ENCODE measurements around the gene EPHA6. TPM values are rescaled to one million over a fixed set of nuclear protein-coding genes. Genes with fewer than 3 reads are reported as not detected.
"Not testable (repeated sequence)": the region's sequence is repeated elsewhere in the genome, so short reads cannot be mapped to it uniquely, and the experiment has no call there.

Gene EPHA6
- total RNA-seq, 1 donor from 2014 or later: 0.11 TPM

- H3K79me2 ChIP-seq (ENCODE audit: low read depth): no peaks in the 10 kb centered on the region
- H3K9me3 ChIP-seq (ENCODE audit: low read depth): no peaks in the 10 kb centered on the region
- H3K9me3 Mint-ChIP-seq: no peaks in the 10 kb centered on the region
- no peaks in the 10 kb centered on the region for H3K36me3 Mint-ChIP-seq
- no peak overlapping the region for H3K27ac ChIP-seq
- H3K4me3 ChIP-seq: no peak overlapping the region
- no peaks in the 10 kb centered on the region for H3K4me1 ChIP-seq
- no peaks in the 10 kb centered on the region for H4K20me1 ChIP-seq (ENCODE audit: low read depth)
- H2AFZ ChIP-seq (replicated peaks): no peak overlapping the region
- DNase-seq (ENCODE audit: low spot score): no peak
- no peaks in the 10 kb centered on the region for H3K27me3 Mint-ChIP-seq (ENCODE audit: insufficient read depth, low read depth)
- no peaks in the 10 kb centered on the region for H3K36me3 ChIP-seq
- H3K27me3 ChIP-seq: no peaks in the 10 kb centered on the region
- no peak overlapping the region for H3K27ac Mint-ChIP-seq
- TF ChIP-seq EZH2phosphoT487 (IDR thresholded peaks at IDR 0.05): no peak
- no peak for TF ChIP-seq CTCF (IDR thresholded peaks at IDR 0.05)
- TF ChIP-seq EZH2 (IDR thresholded peaks at IDR 0.05): no peak
- H3K4me3 Mint-ChIP-seq: no peak overlapping the region
- H3K9ac ChIP-seq: no peak overlapping the region
- H3K4me2 ChIP-seq: no peak overlapping the region
- no peaks in the 10 kb centered on the region for H3F3A ChIP-seq (ENCODE audit: low read depth)
- no peaks in the 10 kb centered on the region for H3K4me1 Mint-ChIP-seq
Measured at GRCh38 chr3:97470481-97470880, 656.1 kb downstream of the EPHA6 start.

- no peak overlapping the region for H3K9ac ChIP-seq
- DNase-seq (ENCODE audit: low spot score): no peak
- no peaks in the 10 kb centered on the region for H3K36me3 ChIP-seq
- Mint-ChIP-seq H3K4me1 (no peaks in the 10 kb centered on the region), H3K27ac (no peak overlapping the region), H3K9me3 (no peaks in the 10 kb centered on the region), H3K36me3 (no peaks in the 10 kb centered on the region), H3K27me3 (ENCODE audit: insufficient read depth, low read depth) (no peaks in the 10 kb centered on the region), H3K4me3 (no peak overlapping the region)
- no peaks in the 10 kb centered on the region for H4K20me1 ChIP-seq (ENCODE audit: low read depth)
- H3K9me3 ChIP-seq (ENCODE audit: low read depth): no peaks in the 10 kb centered on the region
- no peaks in the 10 kb centered on the region for H3K27me3 ChIP-seq
- no peak overlapping the region for H3K4me3 ChIP-seq
- TF ChIP-seq CTCF (IDR thresholded peaks at IDR 0.05) (no peak), EZH2 (IDR thresholded peaks at IDR 0.05) (no peak), EZH2phosphoT487 (IDR thresholded peaks at IDR 0.05) (no peak)
- no peaks in the 10 kb centered on the region for H3F3A ChIP-seq (ENCODE audit: low read depth)
- H3K4me2 ChIP-seq: no peak overlapping the region
- H3K27ac ChIP-seq: no peak overlapping the region
- no peaks in the 10 kb centered on the region for H3K4me1 ChIP-seq
- H3K79me2 ChIP-seq (ENCODE audit: low read depth): no peaks in the 10 kb centered on the region
- H2AFZ ChIP-seq (replicated peaks): no peak overlapping the region
Measured at GRCh38 chr3:97479740-97480139, 665.3 kb downstream of the EPHA6 start.

- H3K9me3 Mint-ChIP-seq; H3K4me3 ChIP-seq; H2AFZ ChIP-seq (replicated peaks); H3K4me1 Mint-ChIP-seq; H3K9ac ChIP-seq; H3K27ac ChIP-seq; H3K4me1 ChIP-seq; H3F3A ChIP-seq (ENCODE audit: low read depth); H3K27me3 ChIP-seq; H4K20me1 ChIP-seq (ENCODE audit: low read depth); H3K36me3 Mint-ChIP-seq; DNase-seq (ENCODE audit: low spot score); H3K79me2 ChIP-seq (ENCODE audit: low read depth); H3K36me3 ChIP-seq; H3K27ac Mint-ChIP-seq; H3K4me3 Mint-ChIP-seq; H3K4me2 ChIP-seq; H3K27me3 Mint-ChIP-seq (ENCODE audit: insufficient read depth, low read depth); H3K9me3 ChIP-seq (ENCODE audit: low read depth): not testable (repeated sequence)
Measured at GRCh38 chr3:97480696-97481289, 666.4 kb downstream of the EPHA6 start.

- Histone ChIP-seq H3K27ac (no peak overlapping the region), H3K9me3 (ENCODE audit: low read depth) (no peaks in the 10 kb centered on the region), H3K4me1 (no peaks in the 10 kb centered on the region), H3F3A (ENCODE audit: low read depth) (no peaks in the 10 kb centered on the region), H3K4me3 (no peak overlapping the region), H3K4me2 (no peak overlapping the region), H3K36me3 (no peaks in the 10 kb centered on the region), H3K27me3 (no peaks in the 10 kb centered on the region), H2AFZ (replicated peaks) (no peak overlapping the region), H3K79me2 (ENCODE audit: low read depth) (no peaks in the 10 kb centered on the region), H4K20me1 (ENCODE audit: low read depth) (no peaks in the 10 kb centered on the region), H3K9ac (no peak overlapping the region)
- Mint-ChIP-seq H3K9me3 (no peaks in the 10 kb centered on the region), H3K27me3 (ENCODE audit: insufficient read depth, low read depth) (no peaks in the 10 kb centered on the region), H3K36me3 (no peaks in the 10 kb centered on the region), H3K27ac (no peak overlapping the region), H3K4me1 (peaks cover 2% of the 10 kb centered on the region), H3K4me3 (no peak overlapping the region)
- TF ChIP-seq CTCF (IDR thresholded peaks at IDR 0.05): no peak
- TF ChIP-seq EZH2 (IDR thresholded peaks at IDR 0.05): no peak
- no peak for TF ChIP-seq EZH2phosphoT487 (IDR thresholded peaks at IDR 0.05)
- DNase-seq (ENCODE audit: low spot score): no peak
Measured at GRCh38 chr3:97481416-97481815, 667.0 kb downstream of the EPHA6 start.

Data from neural progenitor cell (in vitro differentiated cells).